Measurements from ENCODE around the gene SPATA2L.
A peak's percentile ranks its signal among the peaks of the same experiment; 100 is the strongest.

The SPATA2L gene, protein sequence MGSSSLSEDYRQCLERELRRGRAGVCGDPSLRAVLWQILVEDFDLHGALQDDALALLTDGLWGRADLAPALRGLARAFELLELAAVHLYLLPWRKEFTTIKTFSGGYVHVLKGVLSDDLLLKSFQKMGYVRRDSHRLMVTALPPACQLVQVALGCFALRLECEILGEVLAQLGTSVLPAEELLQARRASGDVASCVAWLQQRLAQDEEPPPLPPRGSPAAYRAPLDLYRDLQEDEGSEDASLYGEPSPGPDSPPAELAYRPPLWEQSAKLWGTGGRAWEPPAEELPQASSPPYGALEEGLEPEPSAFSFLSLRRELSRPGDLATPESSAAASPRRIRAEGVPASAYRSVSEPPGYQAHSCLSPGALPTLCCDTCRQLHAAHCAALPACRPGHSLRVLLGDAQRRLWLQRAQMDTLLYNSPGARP

GRCh38 chr16:89701425-89702406 is at the start of gene SPATA2L:
Gene SPATA2L (minus strand): TSS chr16:89701705. CDS start chr16:89701232, 473 bp downstream.
- no peak for DNase-seq (ENCODE audit: extremely low read depth, low read depth)
- TF ChIP-seq, protein P1, sequence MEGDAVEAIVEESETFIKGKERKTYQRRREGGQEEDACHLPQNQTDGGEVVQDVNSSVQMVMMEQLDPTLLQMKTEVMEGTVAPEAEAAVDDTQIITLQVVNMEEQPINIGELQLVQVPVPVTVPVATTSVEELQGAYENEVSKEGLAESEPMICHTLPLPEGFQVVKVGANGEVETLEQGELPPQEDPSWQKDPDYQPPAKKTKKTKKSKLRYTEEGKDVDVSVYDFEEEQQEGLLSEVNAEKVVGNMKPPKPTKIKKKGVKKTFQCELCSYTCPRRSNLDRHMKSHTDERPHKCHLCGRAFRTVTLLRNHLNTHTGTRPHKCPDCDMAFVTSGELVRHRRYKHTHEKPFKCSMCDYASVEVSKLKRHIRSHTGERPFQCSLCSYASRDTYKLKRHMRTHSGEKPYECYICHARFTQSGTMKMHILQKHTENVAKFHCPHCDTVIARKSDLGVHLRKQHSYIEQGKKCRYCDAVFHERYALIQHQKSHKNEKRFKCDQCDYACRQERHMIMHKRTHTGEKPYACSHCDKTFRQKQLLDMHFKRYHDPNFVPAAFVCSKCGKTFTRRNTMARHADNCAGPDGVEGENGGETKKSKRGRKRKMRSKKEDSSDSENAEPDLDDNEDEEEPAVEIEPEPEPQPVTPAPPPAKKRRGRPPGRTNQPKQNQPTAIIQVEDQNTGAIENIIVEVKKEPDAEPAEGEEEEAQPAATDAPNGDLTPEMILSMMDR (IDR thresholded peaks at IDR 0.05; ENCODE audit: low read depth, low read length), result peak; percentile 15

DNA sequence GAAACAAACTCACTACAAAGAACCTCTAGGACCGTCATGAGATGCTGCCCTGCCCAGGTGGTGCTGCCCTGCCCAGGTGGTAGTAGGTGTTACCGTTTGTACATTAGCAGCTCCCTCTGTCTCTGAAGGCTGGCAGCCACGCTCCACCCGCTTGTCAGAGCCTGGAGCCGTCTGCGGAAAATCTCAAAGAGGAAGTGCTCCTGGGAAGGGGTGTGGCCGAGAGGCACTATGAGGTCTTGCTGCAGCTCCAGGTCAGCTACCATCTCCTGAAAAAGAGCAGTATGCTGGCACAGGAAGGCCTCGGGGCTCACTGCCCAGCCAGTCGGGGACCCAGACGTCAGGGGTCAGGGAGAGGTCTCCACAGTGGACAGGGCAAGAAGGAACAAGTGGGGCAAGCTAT is 48.1 kb upstream of the SPATA2L start:
- DNase-seq (ENCODE audit: extremely low read depth, low read depth), result no peak
- TF ChIP-seq, protein P1 (IDR thresholded peaks at IDR 0.05; ENCODE audit: low read depth, low read length), result no peak

DNA sequence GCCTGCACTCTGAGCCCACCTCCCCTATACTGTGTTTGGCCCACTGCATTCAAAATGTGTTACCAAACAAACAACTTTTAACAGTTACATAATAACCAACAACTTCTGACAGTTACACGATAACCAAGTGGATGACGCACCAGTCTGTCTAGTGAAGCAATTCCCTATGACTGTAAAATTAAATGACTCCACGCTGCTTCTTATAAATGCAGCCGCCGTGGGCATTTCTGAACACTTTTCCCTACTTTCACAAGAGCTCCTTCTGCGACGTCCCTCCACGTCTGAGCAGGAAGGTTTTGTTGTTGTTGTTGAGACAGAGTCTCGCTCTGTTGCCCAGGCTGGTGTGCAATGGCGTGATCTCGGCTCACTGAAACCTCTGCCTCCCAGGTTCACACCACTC is 47.4 kb upstream of the SPATA2L start:
- no peak for DNase-seq (ENCODE audit: extremely low read depth, low read depth)
- TF ChIP-seq, protein P1 (IDR thresholded peaks at IDR 0.05; ENCODE audit: low read depth, low read length), result no peak

GRCh38 chr16:89748076-89748475 is 46.6 kb upstream of the SPATA2L start:
- TF ChIP-seq, protein P1 (IDR thresholded peaks at IDR 0.05; ENCODE audit: low read depth, low read length), result no peak
- no peak for DNase-seq (ENCODE audit: extremely low read depth, low read depth)

- TF ChIP-seq, protein P1 (IDR thresholded peaks at IDR 0.05; ENCODE audit: low read depth, low read length), result no peak
- DNase-seq (ENCODE audit: extremely low read depth, low read depth), result no peak
Measured at GRCh38 chr16:89746043-89746442, 44.5 kb upstream of the SPATA2L start.

DNA sequence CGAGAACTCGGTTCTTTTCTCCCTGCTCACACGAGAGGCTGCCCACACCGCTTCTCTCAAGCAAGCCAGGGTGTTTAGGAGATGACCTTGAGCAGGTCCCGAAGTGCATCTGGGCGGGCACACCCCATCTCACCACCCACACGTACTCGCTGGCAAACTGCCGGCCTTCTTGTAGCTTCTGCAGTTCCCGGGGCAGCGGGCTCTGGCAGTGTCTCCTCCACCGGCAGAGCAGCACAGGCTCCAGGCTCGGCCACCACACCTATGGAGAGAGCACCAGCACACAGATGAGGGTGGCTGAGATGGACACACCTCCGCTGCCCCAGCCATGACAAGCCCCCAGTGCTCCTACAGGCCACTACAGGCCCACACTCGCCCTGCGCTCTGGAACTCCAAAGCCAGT is 43.3 kb upstream of the SPATA2L start:
- TF ChIP-seq, protein P1 (IDR thresholded peaks at IDR 0.05; ENCODE audit: low read depth, low read length), result no peak
- no peak for DNase-seq (ENCODE audit: extremely low read depth, low read depth)
